NOMO-1 treated with DMSO at 0.1 percent for 48 hours (cell line): Measurements from ENCODE around the gene PDE3A.

Source experiments
- DNase-seq: peaks from one replicate; lab custom pipeline; 2025; ENCODE audit not compliant: unreplicated experiment; lab: John Stamatoyannopoulos, UW

PDE3A gene

GRCh38 chr12:20453756-20454310, 85.5 kb downstream of the PDE3A start:
- no peak for DNase-seq

GRCh38 chr12:20455001-20455706, 86.8 kb downstream of the PDE3A start:
- no peak for DNase-seq

GRCh38 chr12:20457582-20457981, 89.2 kb downstream of the PDE3A start:
- DNase-seq: no peak

- DNase-seq: no peak
Observed at GRCh38 chr12:20458011-20458410, 89.7 kb downstream of the PDE3A start.

GRCh38 chr12:20459920-20460319, 91.6 kb downstream of the PDE3A start:
- DNase-seq: no peak

- no peak for DNase-seq
Observed at GRCh38 chr12:20460956-20461355, 92.6 kb downstream of the PDE3A start.

- no peak for DNase-seq
Observed at GRCh38 chr12:20463913-20464524, 95.7 kb downstream of the PDE3A start.

- DNase-seq: no peak
Observed at GRCh38 chr12:20469300-20469699, 101.0 kb downstream of the PDE3A start.

GRCh38 chr12:20469756-20470155, 101.4 kb downstream of the PDE3A start:
- DNase-seq: no peak

- no peak for DNase-seq
Observed at GRCh38 chr12:20472102-20472782, 103.9 kb downstream of the PDE3A start.

- DNase-seq: no peak
Observed at GRCh38 chr12:20473133-20473532, 104.8 kb downstream of the PDE3A start.

- DNase-seq: no peak
Observed at GRCh38 chr12:20474016-20474415, 105.7 kb downstream of the PDE3A start.

- DNase-seq: no peak
Observed at GRCh38 chr12:20474443-20474842, 106.1 kb downstream of the PDE3A start.

- no peak for DNase-seq
Observed at GRCh38 chr12:20475542-20475941, 107.2 kb downstream of the PDE3A start.

- no peak for DNase-seq
Observed at GRCh38 chr12:20476551-20476950, 108.2 kb downstream of the PDE3A start.

GRCh38 chr12:20477255-20477654, 108.9 kb downstream of the PDE3A start:
- no peak for DNase-seq

GRCh38 chr12:20477672-20478071, 109.3 kb downstream of the PDE3A start:
- DNase-seq: no peak

GRCh38 chr12:20482491-20483054, 114.2 kb downstream of the PDE3A start:
- no peak for DNase-seq

GRCh38 chr12:20483776-20484175, 115.4 kb downstream of the PDE3A start:
- DNase-seq: no peak

- no peak for DNase-seq
Observed at GRCh38 chr12:20486233-20486632, 117.9 kb downstream of the PDE3A start.

GRCh38 chr12:20487519-20487918, 119.2 kb downstream of the PDE3A start:
- DNase-seq: no peak

- DNase-seq: no peak
Observed at GRCh38 chr12:20489645-20490044, 121.3 kb downstream of the PDE3A start.
